NB4 (cell line): ENCODE data around the gene TSPAN18.

ENCODE experiments used
- MAX ChIP-seq: IDR thresholded peaks from 2 replicates; pipeline ENCODE4 v1.6.1; 2011; ENCODE audit warnings: low read depth, low read length
- POLR2A ChIP-seq: IDR thresholded peaks from 2 replicates; pipeline ENCODE4 v1.6.1; 2011; ENCODE audit warnings: mild to moderate bottlenecking; ENCODE audit not compliant: insufficient read length; ENCODE audit errors: extremely low read depth
- TF ChIP-seq, protein P1 (sequence below): IDR thresholded peaks from one replicate; pipeline ENCODE4 v1.5.1; 2012; ENCODE audit warnings: low read depth, low read length

- TF ChIP-seq POLR2A = no peak
- TF ChIP-seq, protein P1, sequence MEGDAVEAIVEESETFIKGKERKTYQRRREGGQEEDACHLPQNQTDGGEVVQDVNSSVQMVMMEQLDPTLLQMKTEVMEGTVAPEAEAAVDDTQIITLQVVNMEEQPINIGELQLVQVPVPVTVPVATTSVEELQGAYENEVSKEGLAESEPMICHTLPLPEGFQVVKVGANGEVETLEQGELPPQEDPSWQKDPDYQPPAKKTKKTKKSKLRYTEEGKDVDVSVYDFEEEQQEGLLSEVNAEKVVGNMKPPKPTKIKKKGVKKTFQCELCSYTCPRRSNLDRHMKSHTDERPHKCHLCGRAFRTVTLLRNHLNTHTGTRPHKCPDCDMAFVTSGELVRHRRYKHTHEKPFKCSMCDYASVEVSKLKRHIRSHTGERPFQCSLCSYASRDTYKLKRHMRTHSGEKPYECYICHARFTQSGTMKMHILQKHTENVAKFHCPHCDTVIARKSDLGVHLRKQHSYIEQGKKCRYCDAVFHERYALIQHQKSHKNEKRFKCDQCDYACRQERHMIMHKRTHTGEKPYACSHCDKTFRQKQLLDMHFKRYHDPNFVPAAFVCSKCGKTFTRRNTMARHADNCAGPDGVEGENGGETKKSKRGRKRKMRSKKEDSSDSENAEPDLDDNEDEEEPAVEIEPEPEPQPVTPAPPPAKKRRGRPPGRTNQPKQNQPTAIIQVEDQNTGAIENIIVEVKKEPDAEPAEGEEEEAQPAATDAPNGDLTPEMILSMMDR = no peak
- TF ChIP-seq MAX = no peak
Observed at GRCh38 chr11:44791316-44791925, 64.7 kb downstream of the TSPAN18 start.
